Neural progenitor cell (in vitro differentiated cells): ENCODE results near the gene FHIP1A.

Experiments
- CTCF ChIP-seq: fragments of 200-600 bp; sonication (generic); IDR thresholded peaks from 2 replicates; pipeline ENCODE4 v1.5.1; 2017; ENCODE audit warnings: antibody characterized with exemption, mild to moderate bottlenecking
- EZH2 ChIP-seq: fragments of 200-600 bp; sonication (generic); IDR thresholded peaks from 2 replicates; pipeline ENCODE4 v1.6.1; 2017; ENCODE audit warnings: antibody characterized with exemption, mild to moderate bottlenecking, moderate library complexity
- EZH2phosphoT487 ChIP-seq: fragments of 200-600 bp; sonication (generic); IDR thresholded peaks from 2 replicates; pipeline ENCODE4 v1.6.1; 2017; ENCODE audit warnings: antibody characterized with exemption

GRCh38 chr4:151430740-151431457 is 21.9 kb downstream of the FHIP1A start:
- TF ChIP-seq EZH2phosphoT487 (no peak), CTCF (no peak), EZH2 (no peak)
